ENCODE data around the gene ENKUR.

ENKUR gene

DNA sequence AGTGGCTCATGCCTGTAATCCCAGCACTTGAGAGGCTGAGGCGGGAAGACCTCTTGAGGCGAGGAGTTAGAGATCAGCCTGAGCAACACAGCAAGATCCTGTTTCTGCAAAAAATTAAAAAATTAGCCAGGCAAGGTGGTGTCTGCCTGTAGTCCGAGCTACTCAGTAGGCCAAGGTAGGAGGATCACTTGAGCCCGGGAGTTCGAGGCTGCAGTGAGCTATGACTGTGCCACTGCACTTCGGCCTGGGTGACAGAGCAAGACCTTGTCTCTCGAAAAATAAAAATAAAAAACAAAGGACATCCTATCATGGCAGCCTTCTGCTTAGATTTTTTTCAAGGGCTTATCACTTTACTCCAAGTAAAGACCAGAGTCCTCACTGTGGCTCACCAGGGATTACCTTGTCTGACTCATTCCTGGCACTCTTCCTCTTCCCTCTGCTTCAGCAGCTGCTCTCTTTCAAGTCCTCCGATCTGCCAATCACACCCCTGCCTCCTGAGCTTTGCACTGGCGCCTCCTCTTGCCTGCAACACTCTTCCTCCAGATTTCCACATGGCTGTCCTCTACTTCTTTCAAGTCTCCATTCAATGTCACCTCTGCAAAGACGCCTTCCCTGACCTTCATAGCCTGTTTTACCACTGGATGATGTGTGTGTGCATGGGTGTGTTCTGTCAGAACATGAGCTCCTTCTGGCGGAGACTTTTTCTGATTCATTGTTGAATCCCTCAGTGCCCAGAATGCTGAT lies 71.3 kb downstream of the ENKUR start:
- DNase-seq = peak in 1 of 4 experiments; percentile 20

DNA sequence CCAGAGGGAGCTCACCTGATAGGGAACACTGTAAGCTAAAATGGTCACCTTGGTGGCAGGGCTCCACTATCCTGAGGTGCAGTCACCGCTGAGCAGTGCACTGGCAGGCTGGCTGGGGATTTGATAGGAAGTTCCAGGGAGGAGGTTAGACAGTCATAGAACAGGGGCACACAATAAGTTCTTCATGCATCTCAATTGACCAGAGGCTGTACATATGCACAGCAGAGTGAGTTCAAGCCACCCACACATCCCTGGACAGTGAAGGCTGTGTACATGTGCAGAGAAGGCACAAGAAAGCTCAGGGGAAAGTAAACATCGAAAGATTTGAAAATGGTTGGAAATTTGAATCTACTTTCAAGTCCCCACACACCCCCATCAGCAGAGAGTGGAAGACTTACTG lies 77.4 kb downstream of the ENKUR start:
- no peak for DNase-seq

DNA sequence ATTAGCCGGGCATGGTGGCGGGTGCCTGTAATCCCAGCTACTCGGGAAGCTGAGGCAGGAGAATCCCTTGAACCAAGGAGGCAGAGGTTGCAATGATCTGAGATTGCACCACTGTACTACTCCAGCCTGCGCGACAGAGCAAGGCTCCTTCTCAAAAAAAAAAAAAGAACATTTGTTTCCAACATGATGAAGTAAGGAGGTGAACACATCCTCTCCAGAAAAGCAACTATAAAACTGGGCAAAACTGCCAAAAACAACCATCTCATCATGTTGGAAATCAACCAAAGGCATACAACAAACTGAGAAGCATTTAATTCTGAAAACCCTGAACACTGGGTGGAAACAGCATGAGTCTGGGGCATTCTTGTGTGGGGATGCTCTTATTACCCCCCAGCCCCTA lies 77.9 kb downstream of the ENKUR start:
- DNase-seq = no peak

DNA sequence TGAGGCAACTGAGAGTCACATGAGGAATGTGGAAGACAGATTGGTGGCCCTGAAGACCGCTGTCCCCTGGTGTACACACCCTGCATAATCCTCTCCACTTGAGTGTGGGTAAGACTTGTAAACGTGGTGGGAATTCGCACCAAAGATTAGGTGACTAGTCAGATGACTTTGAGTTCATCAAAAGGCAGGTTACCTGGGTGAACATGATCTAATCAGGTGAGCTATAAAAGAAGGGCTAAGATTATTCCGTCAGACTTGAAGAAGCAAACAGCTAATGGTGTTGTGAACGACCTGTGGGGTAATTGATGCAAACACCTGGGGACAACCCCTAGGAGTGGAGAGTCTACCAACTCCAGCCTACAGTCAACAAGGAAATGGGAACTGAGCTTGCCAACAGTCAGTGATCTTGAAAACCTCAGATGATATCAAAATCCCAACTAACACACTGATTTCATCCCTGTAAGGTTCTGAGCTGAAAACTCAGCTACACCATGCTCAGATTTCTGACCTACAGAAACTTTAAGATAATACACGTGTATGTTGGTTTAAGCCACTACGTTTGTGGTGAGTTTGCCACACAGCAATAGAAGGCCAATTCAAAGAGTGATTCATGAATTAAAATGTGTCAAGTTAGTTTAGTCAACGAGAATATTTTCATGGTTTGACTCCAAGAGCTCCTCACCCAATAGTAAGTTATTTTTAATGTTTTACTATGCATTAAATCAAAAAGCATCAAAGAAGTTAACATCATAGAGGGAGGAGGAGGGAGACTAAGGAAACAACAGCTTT lies 80.3 kb downstream of the ENKUR start:
- peak in 3 of 4 experiments; percentile 20 to 28 (median 20) for DNase-seq
